ENCODE measurements around the gene FASTKD3.

FASTKD3 gene

GRCh38 chr5:7857926-7858632 is 10.8 kb downstream of the FASTKD3 start:
- Histone ChIP-seq H3K4me3 (ENCODE audit: low read depth, low read length) (no peak overlapping the region), H3K9me3 (ENCODE audit: severe bottlenecking) (no peaks in the 10 kb centered on the region), H3K27me3 (ENCODE audit: insufficient read depth, low read depth, severe bottlenecking) (no peaks in the 10 kb centered on the region), H3K36me3 (peaks cover 52% of the 10 kb centered on the region), H3K27ac (no peak overlapping the region)
- no peak for DNase-seq
- no peak for TF ChIP-seq CTCF (IDR thresholded peaks at IDR 0.05; ENCODE audit: low read depth, low read length)

- DNase-seq: no peak
- TF ChIP-seq CTCF (IDR thresholded peaks at IDR 0.05; ENCODE audit: low read depth, low read length): no peak
- H3K4me3 ChIP-seq (ENCODE audit: low read depth, low read length): no peak overlapping the region
- H3K9me3 ChIP-seq (ENCODE audit: severe bottlenecking): no peaks in the 10 kb centered on the region
- H3K27me3 ChIP-seq (ENCODE audit: insufficient read depth, low read depth, severe bottlenecking): no peaks in the 10 kb centered on the region
- peaks cover 45% of the 10 kb centered on the region for H3K36me3 ChIP-seq
- no peak overlapping the region for H3K27ac ChIP-seq
These were observed 11.5 kb downstream of the FASTKD3 start for GRCh38 chr5:7857361-7857760.

GRCh38 chr5:7856855-7857254 is 12.0 kb downstream of the FASTKD3 start:
- TF ChIP-seq CTCF (IDR thresholded peaks at IDR 0.05; ENCODE audit: low read depth, low read length): peak; percentile 93
- Histone ChIP-seq H3K27me3 (ENCODE audit: insufficient read depth, low read depth, severe bottlenecking) (no peaks in the 10 kb centered on the region), H3K27ac (no peak overlapping the region), H3K4me3 (ENCODE audit: low read depth, low read length) (no peak overlapping the region), H3K36me3 (peaks cover 40% of the 10 kb centered on the region), H3K9me3 (ENCODE audit: severe bottlenecking) (no peaks in the 10 kb centered on the region)
- DNase-seq: peak; percentile 76

- peaks cover 28% of the 10 kb centered on the region for H3K36me3 ChIP-seq
- H3K27ac ChIP-seq: no peak overlapping the region
- no peaks in the 10 kb centered on the region for H3K27me3 ChIP-seq (ENCODE audit: insufficient read depth, low read depth, severe bottlenecking)
- H3K9me3 ChIP-seq (ENCODE audit: severe bottlenecking): no peaks in the 10 kb centered on the region
- no peak overlapping the region for H3K4me3 ChIP-seq (ENCODE audit: low read depth, low read length)
- DNase-seq: no peak
- TF ChIP-seq CTCF (IDR thresholded peaks at IDR 0.05; ENCODE audit: low read depth, low read length): no peak
These were observed 13.2 kb downstream of the FASTKD3 start for GRCh38 chr5:7855611-7856010.

GRCh38 chr5:7852988-7853387 is 15.8 kb downstream of the FASTKD3 start:
- H3K4me3 ChIP-seq (ENCODE audit: low read depth, low read length): no peak overlapping the region
- no peaks in the 10 kb centered on the region for H3K9me3 ChIP-seq (ENCODE audit: severe bottlenecking)
- H3K36me3 ChIP-seq: peaks cover 1% of the 10 kb centered on the region; the same call in 1 of the 2 replicates
- no peak overlapping the region for H3K27ac ChIP-seq
- no peak for DNase-seq
- no peak for TF ChIP-seq CTCF (IDR thresholded peaks at IDR 0.05; ENCODE audit: low read depth, low read length)
- no peaks in the 10 kb centered on the region for H3K27me3 ChIP-seq (ENCODE audit: insufficient read depth, low read depth, severe bottlenecking)

GRCh38 chr5:7852542-7852941 is 16.3 kb downstream of the FASTKD3 start:
- no peak for TF ChIP-seq CTCF (IDR thresholded peaks at IDR 0.05; ENCODE audit: low read depth, low read length)
- no peak for DNase-seq
- H3K27me3 ChIP-seq (ENCODE audit: insufficient read depth, low read depth, severe bottlenecking): no peaks in the 10 kb centered on the region
- no peaks in the 10 kb centered on the region for H3K9me3 ChIP-seq (ENCODE audit: severe bottlenecking)
- no peak overlapping the region for H3K4me3 ChIP-seq (ENCODE audit: low read depth, low read length)
- H3K36me3 ChIP-seq: no peaks in the 10 kb centered on the region
- no peak overlapping the region for H3K27ac ChIP-seq
